Activated CD4-positive, alpha-beta T cell treated with anti-CD3 and anti-CD28 coated beads, Interleukin-2, amount 50 U/mL, for 24 hours (primary cell): Measurements from ENCODE around the gene C10orf90.

Source experiments
- DNase-seq, 2 donors: peaks; one replicate each; pipeline ENCODE4 v3.0.0-alpha.2; 2020; ENCODE audit warnings: low read depth in 1 of 2, low spot score in 1 of 2

C10orf90 gene

GRCh38 chr10:126432507-126432906 lies 238.0 kb downstream of the C10orf90 start:
- DNase-seq = no peak

- DNase-seq = no peak
Measured at GRCh38 chr10:126431816-126432215, 238.7 kb downstream of the C10orf90 start.

- DNase-seq = no peak
Measured at GRCh38 chr10:126430512-126430911, 240.0 kb downstream of the C10orf90 start.

- no peak for DNase-seq
Measured at GRCh38 chr10:126429275-126429674, 241.2 kb downstream of the C10orf90 start.

- DNase-seq = no peak
Measured at GRCh38 chr10:126425489-126426065, 244.9 kb downstream of the C10orf90 start.

- no peak for DNase-seq
Measured at GRCh38 chr10:126425032-126425431, 245.5 kb downstream of the C10orf90 start.

GRCh38 chr10:126423732-126424491 lies 246.6 kb downstream of the C10orf90 start:
- no peak for DNase-seq

- no peak for DNase-seq
Measured at GRCh38 chr10:126422567-126422966, 247.9 kb downstream of the C10orf90 start.

- DNase-seq = no peak
Measured at GRCh38 chr10:126421756-126422256, 248.7 kb downstream of the C10orf90 start.

- DNase-seq = no peak
Measured at GRCh38 chr10:126420567-126421300, 249.8 kb downstream of the C10orf90 start.

GRCh38 chr10:126417220-126417825 lies 253.2 kb downstream of the C10orf90 start:
- DNase-seq = no peak

- DNase-seq = no peak
Measured at GRCh38 chr10:126409821-126410220, 260.7 kb downstream of the C10orf90 start.

- no peak for DNase-seq
Measured at GRCh38 chr10:126408953-126409641, 261.4 kb downstream of the C10orf90 start.

- no peak for DNase-seq
Measured at GRCh38 chr10:126407831-126408230, 262.7 kb downstream of the C10orf90 start.

GRCh38 chr10:126405239-126405775 lies 265.2 kb downstream of the C10orf90 start:
- DNase-seq = no peak

GRCh38 chr10:126402721-126403695 lies 267.5 kb downstream of the C10orf90 start:
- no peak for DNase-seq

GRCh38 chr10:126400641-126401040 lies 269.9 kb downstream of the C10orf90 start:
- no peak for DNase-seq

- DNase-seq = no peak
Measured at GRCh38 chr10:126398924-126399323, 271.6 kb downstream of the C10orf90 start.

- DNase-seq = no peak
Measured at GRCh38 chr10:126398383-126398743, 272.1 kb downstream of the C10orf90 start.
